H4 (cell line): Measurements from ENCODE around the gene ZC3HAV1. TPM values are rescaled to one million over a fixed set of nuclear protein-coding genes. Genes with fewer than 3 reads are reported as not detected.
"Not testable (repeated sequence)": the region's sequence is repeated elsewhere in the genome, so short reads cannot be mapped to it uniquely, and the experiment has no call there.

ENCODE experiments used
- DNase-seq: peaks from one replicate; pipeline ENCODE4 v3.0.0-alpha.2; 2015; ENCODE audit warnings: low spot score
- total RNA-seq: library from RNA; depleted of rRNA; stranded (reverse); fragments of >200 nt; shearing (Covaris generic); gene quantifications from 2 replicates; pipeline ENCODE4 v1.2.3, GENCODE V29; 2014

Gene ZC3HAV1
- total RNA-seq, 1 experiment from 2014 or later, result 28.8 TPM

DNA sequence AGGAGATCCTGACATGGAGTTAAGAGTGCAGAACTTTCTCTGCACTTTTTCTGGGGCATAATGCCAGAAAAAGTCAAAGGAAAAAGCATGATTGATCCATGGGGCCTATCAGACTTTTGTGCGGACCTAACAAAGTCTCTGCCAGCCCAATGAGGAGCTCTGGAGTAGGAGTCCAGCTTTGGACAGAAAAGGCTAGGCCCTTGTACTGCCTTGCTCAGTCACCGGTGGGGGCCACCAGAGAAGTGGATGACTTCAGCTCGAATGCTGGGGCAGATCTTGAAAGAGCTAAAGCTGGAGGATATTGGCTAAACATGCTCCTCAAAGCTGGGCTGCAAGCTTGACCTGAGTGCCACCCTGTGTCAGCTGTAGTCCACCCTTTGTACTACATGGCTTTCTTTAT, 2.8 kb upstream of the ZC3HAV1 start:
- DNase-seq, result no peak

DNA sequence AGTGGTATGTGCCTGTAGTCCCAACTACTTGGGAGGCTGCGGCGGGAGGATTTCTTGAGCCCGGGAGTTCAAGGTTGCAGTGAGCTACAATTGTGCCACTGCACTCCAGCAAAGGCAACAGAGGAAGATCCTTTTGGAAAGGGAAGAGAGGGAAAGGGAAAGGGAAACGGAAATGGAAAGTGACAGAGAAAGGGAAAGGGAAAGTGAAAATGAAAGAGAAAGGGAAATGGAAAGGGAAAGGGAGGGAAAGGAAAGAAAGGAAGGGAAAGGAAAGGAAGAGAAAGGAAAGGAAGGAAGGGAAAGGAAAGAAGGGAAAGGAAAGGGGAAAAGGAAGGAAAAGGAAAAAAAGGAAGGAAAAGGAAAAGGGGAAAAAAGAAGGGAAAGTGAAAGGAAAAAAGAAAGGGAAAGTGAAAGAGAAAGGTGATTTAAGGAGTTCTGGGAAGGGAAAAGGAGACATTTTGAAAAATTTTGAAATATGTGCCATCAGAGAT, 2.3 kb upstream of the ZC3HAV1 start:
- DNase-seq, result no peak

DNA sequence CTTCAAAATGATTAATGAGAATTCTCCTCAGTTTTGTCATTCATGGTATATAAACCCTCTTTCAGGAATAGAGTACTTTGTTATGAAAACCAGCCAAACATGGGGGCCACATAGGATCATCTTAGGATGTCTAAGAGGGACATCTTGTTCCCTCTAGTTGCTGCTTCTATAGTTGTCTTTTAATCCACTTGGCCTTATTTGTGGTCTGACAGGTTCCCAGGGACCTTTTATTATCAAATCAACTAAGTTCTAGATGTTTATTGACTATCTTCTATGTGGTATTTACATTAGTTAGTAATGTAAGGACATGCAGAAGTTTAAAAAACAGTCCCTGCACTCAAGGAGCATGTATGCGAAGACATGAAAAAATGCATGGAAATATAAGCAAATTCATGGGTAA, 1.6 kb upstream of the ZC3HAV1 start:
- DNase-seq, result no peak

DNA sequence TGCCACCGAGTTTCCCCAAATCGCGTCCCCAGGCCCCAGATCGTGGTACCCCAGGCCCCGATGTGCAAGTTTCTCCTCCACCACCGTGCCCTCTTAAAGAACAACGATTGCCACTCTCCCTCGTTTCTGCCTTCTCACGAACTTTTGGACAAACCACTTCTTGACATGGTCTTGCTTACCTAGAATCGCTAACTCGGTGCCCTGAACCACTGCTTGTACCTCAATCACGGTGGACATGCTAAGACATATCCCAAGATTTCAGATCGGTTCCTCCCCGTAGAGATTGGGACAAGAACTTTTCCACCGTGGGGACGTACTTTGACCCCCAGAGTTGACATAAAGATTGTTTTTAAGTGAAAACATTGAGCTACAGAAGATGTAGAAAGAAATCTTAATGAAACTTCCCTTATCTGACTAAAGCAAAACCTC, 477 bp upstream of the ZC3HAV1 start:
- no peak for DNase-seq

DNA sequence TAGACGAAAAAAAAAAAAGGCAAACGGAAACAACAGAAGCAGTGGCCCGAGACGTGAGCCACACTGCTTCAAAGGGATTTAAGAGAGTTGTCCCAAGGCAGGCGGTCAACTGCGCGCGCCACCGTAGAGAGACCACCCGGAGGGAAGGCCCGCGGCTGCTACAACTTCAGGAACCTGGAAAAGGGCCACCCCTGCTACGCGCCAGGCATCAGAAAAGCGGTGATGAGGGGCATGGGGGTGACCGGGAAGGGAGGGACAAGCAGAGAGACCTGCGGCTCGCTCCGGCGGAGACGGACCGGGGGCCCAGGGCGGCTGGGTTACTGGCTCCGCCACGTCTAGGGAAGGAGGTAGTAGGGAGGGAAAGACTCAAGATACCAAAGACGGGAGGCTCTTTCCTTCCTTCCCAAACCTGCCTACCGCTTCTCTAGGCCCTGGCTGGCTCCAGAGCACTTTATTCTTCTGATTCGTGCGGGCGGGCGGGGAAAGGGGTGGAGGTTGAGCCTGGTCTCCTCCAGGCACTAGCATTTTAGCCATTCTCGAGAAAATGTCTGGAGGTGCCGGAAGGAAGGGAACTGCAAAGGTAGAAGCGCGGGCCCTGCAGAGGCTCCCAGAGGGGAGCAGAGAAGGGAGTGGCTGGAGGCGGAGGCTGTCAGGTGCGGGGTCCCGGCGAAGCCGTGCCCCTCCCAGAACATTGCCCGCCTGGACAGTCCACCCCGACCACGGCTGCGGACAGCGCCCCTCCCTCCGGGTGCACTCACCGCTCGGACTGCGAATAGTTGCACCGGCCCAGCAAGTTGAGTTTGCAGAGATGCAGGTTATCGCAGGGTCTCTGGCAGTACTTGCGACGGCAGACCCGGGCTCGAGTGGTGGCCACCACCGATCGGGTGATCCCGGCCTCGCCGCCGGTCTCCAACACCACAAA, 993 bp downstream of the ZC3HAV1 start:
- DNase-seq, result no peak

DNA sequence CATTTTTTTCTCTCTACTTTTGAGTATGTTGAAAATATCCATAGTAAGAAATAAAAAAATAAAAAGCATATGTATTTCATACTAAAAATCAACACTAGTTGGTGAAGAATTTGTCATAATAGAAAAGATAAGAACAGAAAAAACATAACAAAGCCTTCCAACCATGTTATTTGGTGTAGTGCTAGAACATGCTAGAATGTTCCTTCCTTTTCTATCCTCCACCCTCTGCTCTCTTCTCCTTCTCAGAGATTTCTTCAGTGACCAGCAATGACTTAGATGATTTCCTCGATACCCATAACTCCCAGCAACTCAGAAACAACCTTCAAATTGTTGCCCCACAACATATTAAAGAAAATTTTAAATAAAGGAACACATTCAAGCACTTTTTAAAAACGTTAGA, 2.6 kb downstream of the ZC3HAV1 start:
- no peak for DNase-seq

DNA sequence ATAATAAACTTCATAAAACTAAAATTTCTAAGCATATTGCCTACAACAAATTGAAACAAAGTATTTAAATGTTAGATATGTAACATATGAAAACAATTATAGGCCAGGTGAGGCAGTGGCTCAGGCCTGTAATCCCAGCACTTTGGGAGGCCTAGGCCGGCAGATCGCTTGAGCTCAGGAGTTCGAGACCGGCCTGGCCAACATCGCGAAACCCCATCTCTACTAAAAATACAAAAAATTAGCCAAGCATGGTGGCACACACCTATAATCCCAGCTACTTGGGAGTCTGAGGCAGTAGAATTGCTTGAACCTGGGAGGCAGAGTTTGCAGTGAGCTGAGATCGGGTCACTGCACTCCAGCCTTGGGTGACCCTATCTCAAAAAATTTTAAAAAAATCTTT, 3.3 kb downstream of the ZC3HAV1 start:
- DNase-seq, result not testable (repeated sequence)

DNA sequence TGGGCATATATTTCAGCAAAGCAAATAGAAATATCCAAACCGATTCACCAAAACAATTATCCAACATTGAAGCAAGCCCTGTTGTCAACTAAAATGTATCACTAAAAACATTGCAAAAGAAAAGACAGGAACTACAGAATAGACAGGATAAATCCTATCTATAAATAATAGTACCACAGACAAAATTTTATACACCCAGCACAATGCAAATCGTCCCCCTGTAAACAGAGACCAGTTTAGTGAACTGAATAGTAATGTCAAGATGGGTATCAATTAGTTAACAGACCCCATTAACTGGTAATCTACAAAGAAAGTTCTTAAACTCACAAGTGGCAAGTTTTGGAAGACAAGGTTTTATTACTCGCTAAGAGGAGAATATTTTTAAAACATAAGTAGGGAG, 4.0 kb downstream of the ZC3HAV1 start:
- no peak for DNase-seq

DNA sequence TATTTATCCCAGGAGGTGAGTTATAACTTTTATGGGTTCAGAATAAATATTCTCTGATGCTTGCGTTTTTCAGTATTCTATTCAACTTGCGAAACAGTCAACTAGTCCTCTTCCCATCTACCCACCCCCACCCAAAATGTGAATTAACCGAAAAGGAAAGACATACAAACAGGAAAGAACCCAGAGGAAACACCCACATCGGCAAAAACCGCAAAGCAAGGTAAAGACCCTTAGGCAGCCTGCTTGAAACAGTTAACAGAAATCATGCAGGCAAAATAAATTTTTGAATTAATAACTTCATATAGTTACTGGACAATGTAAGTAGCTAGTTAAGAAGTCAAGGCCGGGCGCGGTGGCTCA, 5.4 kb downstream of the ZC3HAV1 start:
- no peak for DNase-seq

DNA sequence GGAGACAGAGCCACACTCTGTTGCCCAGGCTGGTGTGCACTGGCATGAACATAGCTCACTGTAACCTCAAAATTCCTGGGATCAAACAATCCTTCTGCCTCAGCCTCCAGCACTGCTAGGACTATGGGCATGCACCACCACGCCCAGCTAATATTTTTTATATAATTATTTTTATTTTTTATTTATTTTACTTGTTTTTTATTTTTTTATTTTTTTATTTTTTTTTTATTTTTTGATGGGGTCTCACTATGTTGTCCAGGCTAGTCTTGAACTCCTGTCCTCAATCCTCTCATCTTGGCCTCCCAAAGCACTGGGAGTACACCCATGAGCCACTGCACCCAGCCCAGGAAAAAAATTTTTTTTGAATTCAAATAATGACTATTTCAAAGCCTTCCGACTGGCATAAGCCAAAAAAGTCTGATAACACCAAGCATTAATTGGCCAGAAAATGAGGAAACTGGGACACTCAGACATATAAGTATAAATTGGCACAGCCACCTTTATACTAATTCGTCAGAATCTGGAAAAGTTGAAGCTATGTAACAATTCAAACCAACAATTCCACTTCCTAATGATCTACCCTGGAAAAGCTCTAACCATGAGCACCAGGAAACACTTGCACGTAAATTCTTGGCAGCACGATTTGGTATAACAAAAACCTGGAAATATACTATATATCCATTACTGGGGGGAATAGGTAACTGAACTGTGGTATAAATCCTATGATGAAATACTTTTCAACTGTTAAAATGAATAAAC, 6.3 kb downstream of the ZC3HAV1 start:
- no peak for DNase-seq

DNA sequence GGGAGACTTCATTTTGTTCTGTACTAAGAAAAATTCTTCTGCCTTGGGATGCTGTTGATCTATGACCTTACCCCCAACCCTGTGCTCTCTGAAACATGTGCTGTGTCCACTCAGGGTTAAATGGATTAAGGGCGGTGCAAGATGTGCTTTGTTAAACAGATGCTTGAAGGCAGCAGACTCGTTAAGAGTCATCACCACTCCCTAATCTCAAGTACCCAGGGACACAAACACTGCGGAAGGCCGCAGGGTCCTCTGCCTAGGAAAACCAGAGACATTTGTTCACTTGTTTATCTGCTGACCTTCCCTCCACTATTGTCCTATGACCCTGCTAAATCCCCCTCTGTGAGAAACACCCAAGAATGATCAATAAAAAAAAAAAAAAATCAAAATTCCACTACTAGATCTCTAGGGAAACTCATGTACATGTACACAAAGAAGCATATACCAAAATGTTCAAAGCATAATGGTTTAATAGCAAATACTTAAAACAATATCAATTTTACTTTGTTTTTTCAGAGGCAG, 7.8 kb downstream of the ZC3HAV1 start:
- DNase-seq, result not testable (repeated sequence)

DNA sequence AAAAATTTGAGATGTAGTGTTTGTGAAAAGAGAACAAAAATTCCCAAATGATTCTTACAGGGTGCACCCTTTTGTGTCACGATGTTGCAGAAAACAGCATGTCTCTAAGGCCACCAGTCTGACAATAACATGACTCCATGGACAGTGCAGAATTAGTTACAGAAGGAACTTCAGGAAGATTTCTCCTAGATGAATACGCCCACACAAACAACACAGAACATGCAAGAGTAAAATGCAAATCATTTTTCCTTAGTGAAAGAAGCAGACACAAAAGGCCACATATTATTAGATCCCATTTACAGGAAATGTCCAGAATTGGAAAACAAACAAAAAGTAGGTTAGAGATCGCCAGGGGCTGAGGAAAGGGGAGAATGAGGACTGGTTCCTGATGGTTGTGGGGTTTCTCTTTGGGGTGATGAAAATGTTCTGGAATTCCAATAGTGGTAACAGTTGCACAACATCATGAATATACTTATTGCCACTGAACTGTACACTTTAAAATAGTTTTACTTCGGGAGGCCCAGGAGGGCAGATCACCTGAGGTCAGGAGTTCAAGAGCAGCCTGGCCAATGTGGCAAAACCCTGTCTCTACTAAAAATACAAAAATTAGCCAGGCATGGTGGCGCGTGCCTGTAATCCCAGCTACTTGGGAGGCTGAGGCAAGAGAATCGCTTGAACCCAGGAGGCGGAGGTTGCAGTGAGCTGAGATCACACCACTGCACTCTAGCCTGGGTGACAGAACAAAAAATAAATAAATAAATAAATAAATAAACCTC, 10.2 kb downstream of the ZC3HAV1 start:
- no peak for DNase-seq

DNA sequence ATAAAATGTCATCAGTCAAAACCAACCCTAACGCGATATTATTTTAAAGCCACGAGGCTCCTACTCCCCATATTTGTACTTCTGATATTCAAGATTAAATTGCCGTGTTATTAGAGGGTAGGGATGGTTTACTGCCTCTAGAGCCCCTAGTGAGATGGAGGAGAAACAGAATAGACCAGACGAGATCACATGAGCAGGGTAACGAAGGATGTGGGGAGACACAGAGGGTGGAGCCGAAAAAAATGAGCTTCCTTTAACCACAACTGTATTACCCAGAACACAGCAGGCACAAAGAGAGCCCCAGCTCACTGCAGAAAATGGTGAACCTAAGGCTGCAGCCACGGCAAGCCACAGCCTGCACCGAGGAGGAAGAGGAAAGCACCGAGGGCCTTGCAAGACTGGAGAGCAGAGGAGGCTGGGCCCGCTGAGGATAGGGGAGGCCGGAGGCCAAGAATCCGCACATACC, 14.3 kb downstream of the ZC3HAV1 start:
- no peak for DNase-seq

DNA sequence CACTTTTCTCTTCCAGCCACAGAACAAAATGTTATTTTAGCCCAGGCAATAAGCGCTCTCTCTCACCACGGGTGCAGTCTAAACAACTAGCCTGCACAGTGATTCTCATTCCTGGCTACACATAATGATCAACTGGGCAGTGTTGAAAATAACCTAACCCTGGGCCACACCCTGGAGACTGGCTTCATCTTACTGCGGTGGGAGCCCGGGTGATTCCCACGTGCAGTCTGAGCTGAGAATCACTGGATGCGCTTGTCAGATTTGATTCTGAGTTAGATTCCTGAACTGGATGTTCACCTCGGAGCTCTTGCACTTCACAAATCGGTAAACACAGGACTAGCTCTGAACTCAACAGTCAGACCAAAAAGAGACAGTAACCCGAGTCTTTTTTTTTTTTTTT, 14.9 kb downstream of the ZC3HAV1 start:
- DNase-seq, result no peak

DNA sequence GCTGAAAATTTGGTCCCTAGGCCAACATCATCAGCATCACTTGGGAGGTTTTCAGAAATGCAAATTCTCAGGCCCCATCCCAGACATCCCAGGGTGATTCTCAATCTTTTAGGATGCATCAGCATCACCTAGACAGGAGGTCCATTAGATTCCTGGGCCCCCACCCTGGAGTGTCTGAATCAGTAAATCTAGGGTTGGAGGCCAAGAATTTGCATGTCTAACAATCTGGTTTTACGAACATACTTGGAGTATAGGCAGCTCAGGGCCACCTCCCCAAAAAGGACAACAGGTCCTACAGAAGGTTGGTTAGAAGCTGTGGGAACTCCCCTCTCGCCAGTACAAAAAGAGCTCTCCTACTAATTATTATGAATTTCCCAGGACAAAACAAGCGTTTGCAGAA, 15.5 kb downstream of the ZC3HAV1 start:
- no peak for DNase-seq

DNA sequence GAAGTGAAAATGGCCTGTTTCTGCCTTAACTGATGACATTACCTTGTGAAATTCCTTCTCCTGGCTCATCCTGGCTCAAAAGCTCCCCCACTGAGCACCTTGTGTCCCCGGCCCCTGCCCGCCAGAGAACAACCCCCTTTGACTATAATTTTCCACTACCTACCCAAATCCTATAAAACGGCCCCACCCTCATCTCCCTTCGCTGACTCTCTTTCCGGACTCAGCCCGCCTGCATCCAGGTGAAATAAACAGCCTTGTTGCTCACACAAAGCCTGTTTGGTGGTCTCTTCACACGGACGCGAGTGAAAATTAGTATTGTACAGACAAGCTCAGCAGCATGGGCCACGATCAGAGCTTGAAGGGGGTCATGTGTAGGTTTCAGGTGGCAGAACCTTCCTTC, 16.0 kb downstream of the ZC3HAV1 start:
- DNase-seq, result not testable (repeated sequence)

DNA sequence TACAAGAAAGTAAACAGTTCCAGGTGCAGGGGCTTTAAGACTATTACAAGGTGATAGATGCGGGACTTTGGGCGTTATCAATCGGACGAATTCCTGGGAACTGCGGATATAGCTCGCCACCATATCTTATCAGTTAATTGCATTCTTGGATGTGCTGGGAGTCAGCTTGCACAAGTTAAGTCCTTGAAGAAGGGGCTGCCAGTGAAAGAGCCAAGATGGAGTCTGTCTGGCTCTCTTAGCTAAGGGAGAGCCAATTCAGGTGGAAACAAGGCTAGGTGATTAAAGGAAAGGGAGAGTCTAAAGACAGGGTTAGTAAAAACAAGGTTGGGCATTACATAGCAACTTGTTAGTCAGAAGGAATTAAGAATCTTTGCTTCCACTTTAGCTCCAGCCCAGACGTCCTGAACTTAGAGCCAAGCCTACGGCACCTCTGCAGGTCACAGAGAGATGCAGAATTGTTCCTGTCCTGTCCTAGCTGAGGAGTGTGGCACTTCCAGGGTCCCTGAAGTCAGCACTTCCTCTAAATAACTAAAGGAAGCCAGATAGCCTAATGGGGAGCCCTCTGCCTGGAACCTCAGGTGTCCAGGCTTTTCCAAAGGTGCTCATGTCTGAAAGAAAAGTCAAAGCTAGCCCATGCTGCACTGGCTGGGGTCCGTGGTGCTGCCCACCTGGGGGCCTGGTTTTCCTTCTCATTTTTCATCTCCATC, 17.3 kb downstream of the ZC3HAV1 start:
- DNase-seq, result no peak

DNA sequence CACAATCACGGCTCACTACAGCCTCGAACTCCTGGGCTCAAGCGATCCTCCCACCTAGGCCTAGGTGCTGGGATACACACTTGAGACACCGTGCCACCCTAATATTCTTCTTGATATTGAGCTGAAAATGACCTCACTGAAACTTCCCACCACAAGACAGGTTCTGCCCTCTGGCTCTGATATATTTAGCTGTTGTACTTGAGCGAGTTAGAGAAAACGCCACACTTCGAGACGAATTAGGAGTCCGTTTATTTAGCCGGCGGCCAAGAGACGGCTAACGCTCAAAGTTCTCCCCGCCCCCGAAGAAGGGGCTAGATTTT, 17.9 kb downstream of the ZC3HAV1 start:
- DNase-seq, result no peak

DNA sequence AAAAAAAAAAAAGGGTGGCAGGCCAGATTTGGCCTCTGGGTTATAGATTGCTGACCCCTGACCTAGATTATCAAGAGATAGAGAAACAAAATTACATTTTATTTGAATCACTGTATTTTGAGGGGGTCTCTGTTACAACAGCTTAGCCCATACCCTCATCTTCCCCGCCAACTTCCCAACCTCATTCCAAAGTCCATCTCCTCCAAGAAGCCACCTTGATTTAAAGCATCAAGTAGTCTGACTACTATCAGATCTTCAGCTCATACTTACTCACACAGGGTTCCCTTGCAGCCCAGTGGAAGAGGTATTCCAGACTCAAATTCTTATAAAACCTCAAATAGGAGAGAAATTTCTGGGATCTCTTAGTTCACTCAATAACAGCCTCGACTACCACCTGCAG, 20.4 kb downstream of the ZC3HAV1 start:
- no peak for DNase-seq

DNA sequence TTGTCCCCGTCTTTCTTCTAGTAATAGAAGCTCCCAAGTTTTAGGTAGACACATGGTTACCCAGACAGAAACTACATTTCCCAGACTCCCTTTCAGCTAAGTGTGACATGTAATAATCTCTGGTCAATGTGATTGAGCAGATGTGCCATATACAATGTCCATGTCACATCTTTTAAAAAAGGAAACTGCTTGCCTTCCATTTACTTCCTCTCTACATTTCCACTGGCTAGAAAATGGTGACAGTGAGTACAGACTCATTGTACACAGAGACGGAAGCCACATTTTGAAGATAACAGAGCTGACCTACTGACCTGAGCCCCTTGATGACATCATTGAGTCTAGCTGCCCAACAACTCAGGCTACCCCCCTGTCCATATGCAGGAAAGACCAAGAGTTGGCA, 21.3 kb downstream of the ZC3HAV1 start:
- no peak for DNase-seq

DNA sequence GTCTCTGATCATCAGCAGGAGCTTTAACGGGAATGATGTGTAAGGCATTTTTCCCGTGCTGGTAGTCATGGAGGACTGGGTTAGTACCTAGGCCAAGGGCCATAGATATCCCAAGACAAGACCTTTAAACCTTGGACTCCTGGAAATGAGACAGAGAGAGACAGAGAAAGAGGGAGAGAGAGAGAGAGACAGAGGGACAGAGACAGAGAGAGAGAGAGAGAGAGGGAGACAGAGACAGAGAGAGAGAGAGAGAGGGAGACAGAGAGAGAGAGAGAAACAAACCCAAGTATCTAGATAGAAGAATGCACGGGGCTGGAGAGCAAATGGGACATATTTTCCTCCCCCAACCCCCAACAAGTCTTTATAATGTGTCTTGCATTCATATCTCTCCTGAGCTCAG, 22.3 kb downstream of the ZC3HAV1 start:
- DNase-seq, result no peak
